ENCODE measurements around the gene LYRM4.

Gene LYRM4

DNA sequence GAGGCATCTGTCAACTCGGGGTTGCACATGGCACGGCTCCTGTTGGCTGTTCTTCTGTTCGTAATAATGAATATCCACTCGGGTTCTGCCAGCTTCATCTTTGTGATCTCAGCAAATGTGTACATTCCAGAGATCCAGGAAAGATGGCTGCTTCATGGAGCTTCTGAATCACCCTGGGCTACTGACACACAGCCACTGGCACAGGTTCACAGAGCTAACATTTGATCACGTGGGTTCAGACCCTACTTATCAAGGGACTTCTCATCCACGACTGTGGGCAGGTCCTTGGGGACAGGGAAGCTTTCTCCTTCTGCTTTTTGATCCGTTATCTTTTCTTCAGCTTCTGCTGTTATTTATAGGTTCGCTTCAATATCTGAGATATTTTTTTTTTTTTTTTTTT is 157.5 kb downstream of the LYRM4 start:
- no peak overlapping the region for H3K4me3 ChIP-seq (ENCODE audit: low read depth, low read length)
- no peak overlapping the region for H3K9ac ChIP-seq
- no peak overlapping the region for H3K4me2 ChIP-seq (ENCODE audit: low read length)
- H2AFZ ChIP-seq = no peak overlapping the region
- no peaks in the 10 kb centered on the region for H3K9me3 ChIP-seq (ENCODE audit: control insufficient read depth, low read length)
- no peaks in the 10 kb centered on the region for H3K36me3 ChIP-seq (ENCODE audit: control insufficient read depth, insufficient read depth, low read length)
- no peaks in the 10 kb centered on the region for H3K27me3 ChIP-seq (ENCODE audit: control insufficient read depth, insufficient read depth, low read length)
- H3K4me1 ChIP-seq = no peaks in the 10 kb centered on the region
- TF ChIP-seq, protein P1, sequence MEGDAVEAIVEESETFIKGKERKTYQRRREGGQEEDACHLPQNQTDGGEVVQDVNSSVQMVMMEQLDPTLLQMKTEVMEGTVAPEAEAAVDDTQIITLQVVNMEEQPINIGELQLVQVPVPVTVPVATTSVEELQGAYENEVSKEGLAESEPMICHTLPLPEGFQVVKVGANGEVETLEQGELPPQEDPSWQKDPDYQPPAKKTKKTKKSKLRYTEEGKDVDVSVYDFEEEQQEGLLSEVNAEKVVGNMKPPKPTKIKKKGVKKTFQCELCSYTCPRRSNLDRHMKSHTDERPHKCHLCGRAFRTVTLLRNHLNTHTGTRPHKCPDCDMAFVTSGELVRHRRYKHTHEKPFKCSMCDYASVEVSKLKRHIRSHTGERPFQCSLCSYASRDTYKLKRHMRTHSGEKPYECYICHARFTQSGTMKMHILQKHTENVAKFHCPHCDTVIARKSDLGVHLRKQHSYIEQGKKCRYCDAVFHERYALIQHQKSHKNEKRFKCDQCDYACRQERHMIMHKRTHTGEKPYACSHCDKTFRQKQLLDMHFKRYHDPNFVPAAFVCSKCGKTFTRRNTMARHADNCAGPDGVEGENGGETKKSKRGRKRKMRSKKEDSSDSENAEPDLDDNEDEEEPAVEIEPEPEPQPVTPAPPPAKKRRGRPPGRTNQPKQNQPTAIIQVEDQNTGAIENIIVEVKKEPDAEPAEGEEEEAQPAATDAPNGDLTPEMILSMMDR (IDR thresholded peaks at IDR 0.05) = no peak
- no peak overlapping the region for H3K27ac ChIP-seq
- no peaks in the 10 kb centered on the region for H3K79me2 ChIP-seq

DNA sequence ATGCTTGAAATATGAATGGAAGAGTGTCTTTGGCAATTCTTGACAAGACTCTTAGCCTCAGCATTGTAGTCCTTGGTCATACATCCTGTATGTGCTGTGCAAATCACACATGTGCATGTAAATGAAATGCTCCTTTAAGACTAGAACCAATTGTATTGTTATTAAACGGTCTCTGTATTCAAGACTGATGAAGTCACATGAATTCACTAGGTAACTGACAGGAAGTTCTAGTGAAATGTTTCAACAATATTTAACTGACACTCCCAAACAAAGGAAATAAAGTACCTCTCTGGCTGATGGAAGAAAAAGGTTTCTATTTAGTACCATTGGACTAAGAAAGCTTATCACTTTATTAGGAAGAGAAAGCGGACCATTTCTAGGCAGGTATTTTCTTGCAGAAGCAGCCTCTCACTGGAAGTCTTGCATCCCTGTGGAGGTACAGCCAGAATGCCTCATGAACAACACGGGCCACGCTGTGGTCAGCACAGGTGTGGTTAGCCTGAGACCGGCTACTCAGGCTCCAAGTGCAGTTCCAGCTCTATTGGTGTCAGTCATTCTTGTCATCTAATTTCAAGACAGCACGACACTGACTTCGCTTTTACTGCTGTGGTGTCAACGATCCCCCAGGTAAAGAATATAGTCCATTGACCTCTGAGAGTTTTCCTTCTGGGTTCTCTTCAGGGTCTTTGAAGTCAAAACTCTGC is 158.3 kb downstream of the LYRM4 start:
- Histone ChIP-seq H3K27ac (no peak overlapping the region), H3K27me3 (ENCODE audit: control insufficient read depth, insufficient read depth, low read length) (no peaks in the 10 kb centered on the region), H3K4me2 (ENCODE audit: low read length) (no peak overlapping the region), H3K4me3 (ENCODE audit: low read depth, low read length) (no peak overlapping the region), H3K79me2 (no peaks in the 10 kb centered on the region), H3K9ac (no peak overlapping the region), H2AFZ (no peak overlapping the region), H3K36me3 (ENCODE audit: control insufficient read depth, insufficient read depth, low read length) (no peaks in the 10 kb centered on the region), H3K9me3 (ENCODE audit: control insufficient read depth, low read length) (no peaks in the 10 kb centered on the region), H3K4me1 (no peaks in the 10 kb centered on the region)
- TF ChIP-seq, protein P1 (IDR thresholded peaks at IDR 0.05) = no peak

DNA sequence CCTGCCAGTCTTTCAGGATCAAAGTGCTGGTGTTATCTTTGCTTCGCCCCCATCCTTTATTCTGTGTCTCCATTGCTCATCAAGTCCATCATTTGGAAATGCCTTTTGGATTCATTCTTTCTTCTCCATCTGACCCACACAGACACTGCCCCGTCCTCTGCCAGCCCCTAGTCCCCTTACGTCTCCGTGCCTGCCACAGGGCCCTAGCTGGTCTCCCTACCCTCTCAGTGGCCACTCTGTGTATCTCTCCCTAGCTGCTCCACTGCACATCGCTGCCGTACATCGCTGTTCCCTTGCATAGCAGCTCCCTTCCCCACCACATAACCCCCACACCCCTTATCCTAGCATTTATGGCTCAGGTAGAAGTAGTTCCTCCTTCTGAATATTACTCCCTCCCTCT is 159.9 kb downstream of the LYRM4 start:
- H3K79me2 ChIP-seq = no peaks in the 10 kb centered on the region
- H3K27me3 ChIP-seq (ENCODE audit: control insufficient read depth, insufficient read depth, low read length) = no peaks in the 10 kb centered on the region
- no peaks in the 10 kb centered on the region for H3K4me1 ChIP-seq
- no peaks in the 10 kb centered on the region for H3K9me3 ChIP-seq (ENCODE audit: control insufficient read depth, low read length)
- H3K27ac ChIP-seq = no peak overlapping the region
- no peak overlapping the region for H3K4me3 ChIP-seq (ENCODE audit: low read depth, low read length)
- TF ChIP-seq, protein P1 (IDR thresholded peaks at IDR 0.05) = no peak
- no peak overlapping the region for H2AFZ ChIP-seq
- H3K9ac ChIP-seq = no peak overlapping the region
- no peak overlapping the region for H3K4me2 ChIP-seq (ENCODE audit: low read length)
- H3K36me3 ChIP-seq (ENCODE audit: control insufficient read depth, insufficient read depth, low read length) = no peaks in the 10 kb centered on the region

DNA sequence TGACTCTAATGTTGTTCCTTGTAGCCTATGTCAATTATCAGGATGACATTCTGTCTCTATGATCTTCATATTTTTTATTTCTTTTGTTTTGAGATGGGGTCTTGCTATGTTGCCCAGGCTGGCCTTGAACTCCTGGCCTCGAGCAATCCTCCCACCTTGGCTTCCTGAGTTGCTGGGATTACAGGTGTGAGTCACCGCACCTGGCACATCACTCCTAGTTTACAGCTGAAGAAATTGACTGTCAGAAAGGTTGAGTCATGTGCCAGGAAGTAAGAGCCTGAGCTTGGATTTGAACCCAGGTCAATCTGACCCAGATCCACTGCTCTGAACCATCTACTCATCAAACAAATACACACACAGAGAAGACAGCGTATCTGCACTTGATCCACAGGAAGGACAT is 161.2 kb downstream of the LYRM4 start:
- Histone ChIP-seq H3K9ac (no peak overlapping the region), H3K4me3 (ENCODE audit: low read depth, low read length) (no peak overlapping the region), H3K27ac (no peak overlapping the region), H3K9me3 (ENCODE audit: control insufficient read depth, low read length) (no peaks in the 10 kb centered on the region), H3K4me2 (ENCODE audit: low read length) (no peak overlapping the region), H2AFZ (no peak overlapping the region), H3K4me1 (no peaks in the 10 kb centered on the region), H3K79me2 (no peaks in the 10 kb centered on the region), H3K36me3 (ENCODE audit: control insufficient read depth, insufficient read depth, low read length) (no peaks in the 10 kb centered on the region), H3K27me3 (ENCODE audit: control insufficient read depth, insufficient read depth, low read length) (no peaks in the 10 kb centered on the region)
- TF ChIP-seq, protein P1 (IDR thresholded peaks at IDR 0.05) = no peak
